Cardiac fibroblast (primary cell): ENCODE data around the gene INPP5A.

ENCODE experiments used
- DNase-seq, 2 donors: peaks; one replicate each; pipeline versions ENCODE4 v3.0.0 to v3.0.0-alpha.2; 2010; ENCODE audit warnings: low read depth in 2 of 2
- H3K4me3 ChIP-seq, 2 donors: replicated peaks in 1 of 2; 1 replicate in 1 of 2; 2 replicates in 1 of 2; pipeline ENCODE4 v1.5.1; 2011; ENCODE audit warnings: low read depth in 2 of 2, low read length in 2 of 2, mild to moderate bottlenecking in 2 of 2, moderate library complexity in 1 of 2
- TF ChIP-seq, protein P1 (sequence below): IDR thresholded peaks from one replicate; pipeline ENCODE4 v1.5.1; 2011; ENCODE audit warnings: low read depth, mild to moderate bottlenecking, low read length, inconsistent platforms

INPP5A gene

GRCh38 chr10:132776821-132777220 lies 239.2 kb downstream of the INPP5A start:
- no peak overlapping the region for H3K4me3 ChIP-seq
- TF ChIP-seq, protein P1, sequence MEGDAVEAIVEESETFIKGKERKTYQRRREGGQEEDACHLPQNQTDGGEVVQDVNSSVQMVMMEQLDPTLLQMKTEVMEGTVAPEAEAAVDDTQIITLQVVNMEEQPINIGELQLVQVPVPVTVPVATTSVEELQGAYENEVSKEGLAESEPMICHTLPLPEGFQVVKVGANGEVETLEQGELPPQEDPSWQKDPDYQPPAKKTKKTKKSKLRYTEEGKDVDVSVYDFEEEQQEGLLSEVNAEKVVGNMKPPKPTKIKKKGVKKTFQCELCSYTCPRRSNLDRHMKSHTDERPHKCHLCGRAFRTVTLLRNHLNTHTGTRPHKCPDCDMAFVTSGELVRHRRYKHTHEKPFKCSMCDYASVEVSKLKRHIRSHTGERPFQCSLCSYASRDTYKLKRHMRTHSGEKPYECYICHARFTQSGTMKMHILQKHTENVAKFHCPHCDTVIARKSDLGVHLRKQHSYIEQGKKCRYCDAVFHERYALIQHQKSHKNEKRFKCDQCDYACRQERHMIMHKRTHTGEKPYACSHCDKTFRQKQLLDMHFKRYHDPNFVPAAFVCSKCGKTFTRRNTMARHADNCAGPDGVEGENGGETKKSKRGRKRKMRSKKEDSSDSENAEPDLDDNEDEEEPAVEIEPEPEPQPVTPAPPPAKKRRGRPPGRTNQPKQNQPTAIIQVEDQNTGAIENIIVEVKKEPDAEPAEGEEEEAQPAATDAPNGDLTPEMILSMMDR = no peak
- DNase-seq = no peak

DNA sequence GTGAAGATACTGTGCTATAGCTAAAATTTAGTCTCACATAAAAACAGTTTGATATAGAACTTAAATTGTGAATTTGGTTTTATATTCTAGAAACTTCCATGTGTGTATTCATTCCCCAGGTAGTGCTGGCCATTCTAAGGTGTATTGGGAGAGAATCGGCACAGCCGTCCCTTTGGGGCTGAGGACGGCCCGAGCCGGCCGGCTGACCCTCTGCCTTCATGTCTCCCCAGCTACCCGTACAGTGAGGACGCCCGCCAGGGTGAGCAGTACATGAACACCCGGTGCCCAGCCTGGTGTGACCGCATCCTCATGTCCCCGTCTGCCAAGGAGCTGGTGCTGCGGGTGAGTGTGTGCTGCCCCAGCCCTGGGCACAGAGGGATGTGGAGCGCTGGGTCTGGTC lies 239.9 kb downstream of the INPP5A start:
- DNase-seq = no peak
- TF ChIP-seq, protein P1 = no peak
- H3K4me3 ChIP-seq = no peak overlapping the region

DNA sequence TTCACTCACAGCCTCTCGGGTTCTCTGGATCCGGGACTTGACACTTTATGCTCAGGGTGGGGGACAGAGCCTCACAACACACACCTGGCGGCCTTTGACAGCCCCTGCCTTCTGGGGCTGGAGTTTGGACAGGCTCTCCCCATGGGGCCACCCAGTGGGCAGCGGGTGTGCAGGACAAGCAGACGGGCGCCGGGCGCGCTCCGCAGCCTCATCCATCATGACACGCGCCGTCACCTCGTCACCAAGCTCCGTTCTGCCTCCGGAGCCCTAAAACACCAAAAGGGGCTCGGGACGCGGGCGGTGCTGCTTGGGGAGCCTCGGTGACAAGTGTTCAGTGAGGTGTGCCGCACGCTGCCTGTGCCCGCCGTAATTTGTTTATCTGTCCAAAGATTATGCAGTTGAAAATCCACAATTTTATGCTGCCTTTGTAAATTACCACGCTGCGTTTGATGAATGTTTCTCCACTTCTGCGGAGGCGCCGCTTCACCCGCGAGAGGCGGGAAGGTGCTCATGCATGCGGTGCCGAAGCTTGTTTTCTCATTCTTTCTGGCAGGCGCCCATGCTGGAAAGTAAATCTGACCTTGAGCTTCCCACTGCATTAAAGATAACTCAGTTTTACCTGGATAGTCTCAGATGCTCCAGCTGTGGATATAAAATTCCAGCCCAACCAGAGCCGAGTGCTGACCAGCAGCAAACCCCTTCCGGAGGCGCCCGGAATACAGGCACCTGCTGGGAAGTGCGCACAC lies 242.1 kb downstream of the INPP5A start:
- H3K4me3 ChIP-seq = no peak overlapping the region
- TF ChIP-seq, protein P1 = no peak

DNA sequence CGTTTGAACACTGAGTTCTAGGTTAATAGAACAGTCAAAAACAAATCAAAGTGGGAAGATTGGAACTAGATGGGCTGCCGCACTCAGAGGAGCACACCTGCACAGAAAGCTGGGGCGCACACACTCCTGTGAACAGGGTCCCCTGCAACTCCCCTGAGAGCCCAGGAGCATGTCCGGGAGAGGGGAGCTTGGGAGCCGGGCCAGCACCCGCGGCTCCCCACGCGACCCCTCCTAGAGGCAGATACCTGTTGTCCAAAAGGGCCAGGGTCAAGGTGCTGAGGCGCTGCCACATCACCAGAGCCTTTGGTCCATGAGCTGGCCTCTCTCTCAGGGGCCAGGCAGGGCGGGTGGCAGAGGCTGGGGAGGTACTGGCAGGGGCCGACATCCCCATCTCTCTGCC lies 242.8 kb downstream of the INPP5A start:
- H3K4me3 ChIP-seq = no peak overlapping the region
- TF ChIP-seq, protein P1 = no peak
- DNase-seq = no peak

More for the DNA sequence above, 242.1 kb downstream of the INPP5A start:
- DNase-seq = no peak

- no peak overlapping the region for H3K4me3 ChIP-seq
- DNase-seq = no peak
- TF ChIP-seq, protein P1 = no peak
These were observed 244.0 kb downstream of the INPP5A start for GRCh38 chr10:132781556-132781955.

DNA sequence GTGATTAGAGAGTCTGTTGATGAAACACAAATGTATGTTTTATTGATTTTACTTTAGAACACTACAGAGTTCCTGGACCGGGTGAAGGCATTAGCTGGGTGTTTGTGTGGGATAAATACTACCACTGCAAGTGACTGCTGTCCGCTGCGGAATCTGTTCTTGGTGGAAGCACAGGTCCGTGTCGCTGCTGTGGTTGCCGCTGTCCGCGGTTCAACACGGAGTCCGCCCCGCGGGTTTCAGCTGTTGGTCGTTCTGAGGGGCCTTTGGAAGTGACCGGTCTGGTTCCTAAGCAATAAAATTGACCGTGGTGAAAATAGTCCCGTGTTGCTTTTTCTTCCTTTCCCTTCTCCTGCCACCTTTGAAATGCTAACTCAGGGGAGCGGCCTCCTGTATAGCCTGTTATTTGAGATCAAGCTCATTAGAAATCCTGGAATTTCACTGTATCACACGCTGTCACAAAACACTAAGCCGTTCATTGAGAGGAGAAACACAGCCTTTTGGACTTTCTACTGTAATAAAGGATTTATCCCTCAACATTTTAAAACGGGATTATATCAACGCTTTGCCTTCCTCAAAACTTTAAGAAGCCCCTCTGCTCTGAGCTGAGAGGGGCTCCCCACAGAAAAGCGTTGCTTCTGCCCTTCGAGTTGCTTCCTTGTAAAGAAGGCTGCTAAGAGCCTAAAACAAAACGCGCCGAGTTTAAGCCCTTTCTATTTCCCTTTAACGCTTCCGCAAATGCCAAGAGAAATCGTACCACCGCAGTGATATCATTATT lies 245.8 kb downstream of the INPP5A start:
- TF ChIP-seq, protein P1 = no peak
- DNase-seq = no peak
- H3K4me3 ChIP-seq = no peak overlapping the region
